SK-N-SH (cell line): Measurements from ENCODE around the gene PCDHB11. TPM values are rescaled to one million over a fixed set of nuclear protein-coding genes. Genes with fewer than 3 reads are reported as not detected.
A peak's percentile ranks its signal among the peaks of the same experiment; 100 is the strongest.
"Not testable (repeated sequence)": the region's sequence is repeated elsewhere in the genome, so short reads cannot be mapped to it uniquely, and the experiment has no call there.

Source experiments
- CTCF ChIA-PET: fragments of 300-600, 350-600 bp; formaldehyde crosslinking; extraction: SDS; loops from one replicate; lab custom pipeline; 2021; lab: Yijun Ruan, JAX
- POLR2A ChIA-PET: fragments of 350-600 bp; sonication (Branson Sonifier 250); formaldehyde crosslinking; extraction: SDS; loops from one replicate; lab custom pipeline; 2020; ENCODE audit warnings: antibody characterized with exemption, inconsistent platforms; lab: Yijun Ruan, JAX
- DNase-seq: peaks from one replicate; pipeline ENCODE4 v3.0.0; 2012
- H2AFZ ChIP-seq: fragments of 200-600 bp; sonication (generic); 2 replicates; pipeline ENCODE4 v1.8.1; 2016; ENCODE audit warnings: antibody characterized with exemption, mild to moderate bottlenecking, low read depth
- H3F3A ChIP-seq: fragments of 200-600 bp; sonication (generic); replicated peaks from 2 replicates; pipeline ENCODE3; 2016; ENCODE audit warnings: antibody characterized with exemption, mild to moderate bottlenecking; ENCODE audit not compliant: insufficient read depth
- H3K27ac ChIP-seq, 2 experiments: fragments of 200-500 bp in 1 of 2; fragments of 200-600 bp in 1 of 2; sonication (Bioruptor generic) in 1 of 2; sonication (generic), shearing (Covaris generic) in 1 of 2; 2 replicates each; pipeline versions ENCODE4 v1.5.1 to v1.6.1; 2014 to 2016; ENCODE audit warnings: low read depth in 2 of 2, inconsistent platforms in 1 of 2, low read length in 1 of 2, mild to moderate bottlenecking in 1 of 2, mixed read lengths in 1 of 2
- H3K27me3 ChIP-seq: fragments of 200-600 bp; sonication (generic), shearing (Covaris generic); 2 replicates; pipeline ENCODE4 v1.6.1; 2016; ENCODE audit warnings: mixed run types; ENCODE audit not compliant: insufficient read depth
- H3K36me3 ChIP-seq, 2 experiments: fragments of 200-500 bp in 1 of 2; fragments of 200-600 bp in 1 of 2; sonication (Bioruptor generic) in 1 of 2; sonication (generic) in 1 of 2; replicated peaks in 1 of 2; 2 replicates each; pipeline versions ENCODE3 to v1.5.1; 2014 to 2016; ENCODE audit warnings: low read length in 1 of 2, mild to moderate bottlenecking in 1 of 2; ENCODE audit not compliant: insufficient read depth in 2 of 2, control insufficient read depth in 1 of 2
- H3K4me1 ChIP-seq, 2 experiments: fragments of 200-500 bp in 1 of 2; fragments of 200-600 bp in 1 of 2; sonication (Bioruptor generic) in 1 of 2; sonication (generic), shearing (Covaris generic) in 1 of 2; 2 replicates each; pipeline versions ENCODE4 v1.5.1 to v1.6.1; 2014 to 2016; ENCODE audit warnings: low read depth in 1 of 2, low read length in 1 of 2, mixed run types in 1 of 2; ENCODE audit not compliant: insufficient read depth in 2 of 2, control insufficient read depth in 1 of 2
- H3K4me2 ChIP-seq: fragments of 200-600 bp; sonication (generic), shearing (Covaris generic); 2 replicates; pipeline ENCODE4 v1.6.1; 2017; ENCODE audit warnings: mixed run types
- H3K4me3 ChIP-seq, 2 experiments: fragments of 200-500 bp in 1 of 2; fragments of 200-600 bp in 1 of 2; sonication (Bioruptor generic) in 1 of 2; sonication (generic), shearing (Covaris generic) in 1 of 2; 2 replicates each; pipeline versions ENCODE4 v1.5.1 to v1.8.1; 2014 to 2016; ENCODE audit warnings: low read depth in 2 of 2, inconsistent platforms in 1 of 2, low read length in 1 of 2, mild to moderate bottlenecking in 1 of 2, mixed read lengths in 1 of 2, moderate library complexity in 1 of 2
- H3K79me2 ChIP-seq: fragments of 200-600 bp; sonication (generic); 2 replicates; pipeline ENCODE4 v1.8.1; 2017; ENCODE audit warnings: mild to moderate bottlenecking; ENCODE audit not compliant: insufficient read depth
- H3K9ac ChIP-seq: fragments of 200-600 bp; sonication (generic); 2 replicates; pipeline ENCODE4 v1.6.1; 2017; ENCODE audit warnings: mixed run types
- H3K9me2 ChIP-seq: fragments of 200-600 bp; sonication (generic); 2 replicates; pipeline ENCODE4 v1.6.1; 2017; ENCODE audit warnings: mixed run types
- H3K9me3 ChIP-seq: fragments of 200-600 bp; sonication (generic); 2 replicates; pipeline ENCODE4 v1.6.1; 2017; ENCODE audit warnings: mixed run types, mild to moderate bottlenecking, moderate library complexity
- H4K20me1 ChIP-seq: fragments of 200-600 bp; sonication (generic); 2 replicates; pipeline ENCODE4 v1.6.1; 2017; ENCODE audit warnings: mild to moderate bottlenecking, mixed run types; ENCODE audit not compliant: insufficient read depth
- CTCF ChIP-seq: fragments of 200-600 bp; sonication (generic); IDR thresholded peaks from 2 replicates; pipeline ENCODE4 v1.6.1; 2017; ENCODE audit warnings: antibody characterized with exemption, mild to moderate bottlenecking, moderate library complexity
- EP300 ChIP-seq, 2 experiments: IDR thresholded peaks; 2 replicates each; pipeline versions ENCODE4 v1.4.0 to v1.6.1; 2012; ENCODE audit warnings: borderline replicate concordance in 1 of 2, low read depth in 1 of 2, low read length in 1 of 2
- GABPA ChIP-seq: IDR thresholded peaks from 2 replicates; pipeline ENCODE4 v1.4.0; 2012; ENCODE audit warnings: low read depth, mild to moderate bottlenecking
- JUND ChIP-seq: IDR thresholded peaks from 2 replicates; pipeline ENCODE4 v1.4.0; 2012
- NFIC ChIP-seq: IDR thresholded peaks from 2 replicates; pipeline ENCODE4 v1.4.0; 2012; ENCODE audit warnings: borderline replicate concordance
- POLR2AphosphoS5 ChIP-seq: IDR thresholded peaks from 2 replicates; pipeline ENCODE4 v1.6.1; 2012; ENCODE audit warnings: low read depth, low read length
- RAD21 ChIP-seq: IDR thresholded peaks from 2 replicates; pipeline ENCODE4 v1.6.1; 2012; ENCODE audit warnings: mild to moderate bottlenecking, low read length
- RFX5 ChIP-seq: IDR thresholded peaks from 2 replicates; pipeline ENCODE4 v1.6.1; 2012; ENCODE audit warnings: mild to moderate bottlenecking, improper control_type of control experiment, low read length
- RXRA ChIP-seq: IDR thresholded peaks from 2 replicates; pipeline ENCODE4 v1.4.0; 2012; ENCODE audit warnings: low read depth, mild to moderate bottlenecking, borderline replicate concordance
- SMC3 ChIP-seq: IDR thresholded peaks from 2 replicates; pipeline ENCODE4 v1.6.1; 2012; ENCODE audit warnings: low read depth, low read length, improper control_type of control experiment
- WGBS: methylation state at CpG from one replicate; pipeline ENCODE4 v1.1.6; 2017; ENCODE audit warnings: low lambda C conversion rate; 5-methylcytosine and 5-hydroxymethylcytosine counted together
- polyA plus RNA-seq, 3 experiments: library from polyadenylated mRNA; depleted of rRNA; stranded (reverse); fragments of >200 nt; gene quantifications; 2 replicates each; pipeline ENCODE4 v1.2.3, GENCODE V29; 2012
- TF ChIP-seq, protein P1 (sequence below): IDR thresholded peaks from 2 replicates; pipeline ENCODE4 v1.4.0; 2012; ENCODE audit warnings: low read depth
- TF ChIP-seq, protein P2 (sequence below): IDR thresholded peaks from 2 replicates; pipeline ENCODE4 v1.4.0; 2012; ENCODE audit warnings: low read depth, borderline replicate concordance

Gene PCDHB11
- polyA plus RNA-seq, 1 of the 3 experiments (the other 2 are of a cell fraction), result 0.61 TPM

- POLR2A ChIA-PET, result interaction anchor here (1.1 to 1.8 kb wide), 3 partner anchors 11 to 341 kb away, joined by 3 to 19 read pairs (median 9); no protein-coding TSS in a partner anchor
Measured at GRCh38 chr5:141223112-141223783, 23.8 kb downstream of the PCDHB11 start, which contains the start of gene PCDHB14. TSS of gene PCDHB14 (plus strand) at chr5:141223343. CDS start at chr5:141223506, 163 bp downstream.

GRCh38 chr5:141224844-141225243 lies 25.4 kb downstream of the PCDHB11 start:
- H3K4me3 ChIP-seq, H3K4me2 ChIP-seq, H3F3A ChIP-seq, H3K27ac ChIP-seq, POLR2A ChIA-PET, H3K79me2 ChIP-seq, H3K4me1 ChIP-seq, H3K27me3 ChIP-seq, H3K36me3 ChIP-seq, H3K9me2 ChIP-seq, H3K9me3 ChIP-seq, H3K9ac ChIP-seq, DNase-seq, H4K20me1 ChIP-seq, H2AFZ ChIP-seq: not testable (repeated sequence)
- CTCF ChIA-PET, result interaction anchor here (2.1 to 4.0 kb wide), 2 partner anchors 9 to 339 kb away, joined by 21 to 43 read pairs; no protein-coding TSS in a partner anchor
- WGBS, result 96% methylated on average over 22 of the region's 40 CpGs

More at GRCh38 chr5:141223112-141223783, 23.8 kb downstream of the PCDHB11 start, which contains the start of gene PCDHB14:
- H2AFZ ChIP-seq, result peak within 1 kb of the TSS; percentile 90
- peak within 1 kb of the TSS; percentile 59 to 80 for H3K4me3 ChIP-seq
- peak within 1 kb of the TSS; percentile 64 for H3K9ac ChIP-seq
- DNase-seq, result peak; percentile 78
- H3K27me3 ChIP-seq, result no peaks in the 10 kb centered on the region
- no peaks in the 10 kb centered on the region for H3K9me2 ChIP-seq
- peaks cover 0 to 2% of the 10 kb centered on the region in 2 experiments; a peak in 2 of 4 replicates for H3K4me1 ChIP-seq
- 8% methylated on average over 15 of the region's 15 CpGs for WGBS
- no peaks in the 10 kb centered on the region for H3F3A ChIP-seq
- TF ChIP-seq, protein P1, sequence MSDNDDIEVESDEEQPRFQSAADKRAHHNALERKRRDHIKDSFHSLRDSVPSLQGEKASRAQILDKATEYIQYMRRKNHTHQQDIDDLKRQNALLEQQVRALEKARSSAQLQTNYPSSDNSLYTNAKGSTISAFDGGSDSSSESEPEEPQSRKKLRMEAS, result 0 out of 2 replicates have a peak, but pooled peaks have one; percentile 32
- TF ChIP-seq CTCF, result peak; percentile 65
- peak; percentile 37; the same call in 1 of the 2 replicates for TF ChIP-seq POLR2AphosphoS5
- no peak for TF ChIP-seq RXRA
- TF ChIP-seq, protein P2, sequence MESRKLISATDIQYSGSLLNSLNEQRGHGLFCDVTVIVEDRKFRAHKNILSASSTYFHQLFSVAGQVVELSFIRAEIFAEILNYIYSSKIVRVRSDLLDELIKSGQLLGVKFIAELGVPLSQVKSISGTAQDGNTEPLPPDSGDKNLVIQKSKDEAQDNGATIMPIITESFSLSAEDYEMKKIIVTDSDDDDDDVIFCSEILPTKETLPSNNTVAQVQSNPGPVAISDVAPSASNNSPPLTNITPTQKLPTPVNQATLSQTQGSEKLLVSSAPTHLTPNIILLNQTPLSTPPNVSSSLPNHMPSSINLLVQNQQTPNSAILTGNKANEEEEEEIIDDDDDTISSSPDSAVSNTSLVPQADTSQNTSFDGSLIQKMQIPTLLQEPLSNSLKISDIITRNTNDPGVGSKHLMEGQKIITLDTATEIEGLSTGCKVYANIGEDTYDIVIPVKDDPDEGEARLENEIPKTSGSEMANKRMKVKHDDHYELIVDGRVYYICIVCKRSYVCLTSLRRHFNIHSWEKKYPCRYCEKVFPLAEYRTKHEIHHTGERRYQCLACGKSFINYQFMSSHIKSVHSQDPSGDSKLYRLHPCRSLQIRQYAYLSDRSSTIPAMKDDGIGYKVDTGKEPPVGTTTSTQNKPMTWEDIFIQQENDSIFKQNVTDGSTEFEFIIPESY, result no peak
- TF ChIP-seq JUND, result no peak
- no peak for TF ChIP-seq RFX5
- no peak for TF ChIP-seq NFIC
- no peak for TF ChIP-seq EP300 (IDR thresholded peaks at IDR 0.05; ENCODE audit: borderline replicate concordance in 1 of 2, low read depth in 1 of 2, low read length in 1 of 2)
- no peak for TF ChIP-seq GABPA
- peak; percentile 81 for TF ChIP-seq RAD21
- peak; percentile 50; the same call in 1 of the 2 replicates for TF ChIP-seq SMC3
- H4K20me1 ChIP-seq, result no peaks in the 10 kb centered on the region
- CTCF ChIA-PET, result interaction anchor here (0.6 to 4.0 kb wide), 48 partner anchors 9 to 416 kb away, joined by 3 to 43 read pairs (median 4); partner anchors contain the start of genes PCDHA4, PCDHB11, PCDHB13 and PCDHB16
- peaks cover 0 to 6% of the 10 kb centered on the region in 2 experiments for H3K36me3 ChIP-seq
- no peaks in the 10 kb centered on the region for H3K79me2 ChIP-seq
- peak within 1 kb of the TSS; percentile 78 for H3K4me2 ChIP-seq
- peaks cover 3% of the 10 kb centered on the region; the same call in 1 of the 2 replicates for H3K9me3 ChIP-seq
- H3K27ac ChIP-seq, result peak within 1 kb of the TSS; percentile 29 to 74; a peak in 2 of 4 replicates

- H3K79me2 ChIP-seq, H3F3A ChIP-seq, H3K27ac ChIP-seq, H3K27me3 ChIP-seq, H3K36me3 ChIP-seq, H3K4me2 ChIP-seq, H3K9ac ChIP-seq, DNase-seq, H3K4me1 ChIP-seq, H3K9me2 ChIP-seq, H3K4me3 ChIP-seq, POLR2A ChIA-PET, H3K9me3 ChIP-seq, H4K20me1 ChIP-seq, H2AFZ ChIP-seq: not testable (repeated sequence)
- CTCF ChIA-PET, result interaction anchor here (1.0 to 2.7 kb wide), 5 partner anchors 75 to 367 kb away, joined by 3 to 12 read pairs (median 3); partner anchors contain the start of genes PCDHB4 and PCDHB6
- 86% methylated on average over 11 of the region's 30 CpGs for WGBS
Measured at GRCh38 chr5:141225421-141225820, 26.0 kb downstream of the PCDHB11 start.
